SK-N-SH (cell line): ENCODE measurements around the gene MAP2K2. TPM values are rescaled to one million over a fixed set of nuclear protein-coding genes. Genes with fewer than 3 reads are reported as not detected.

Experiments used
- CTCF ChIA-PET: fragments of 300-600, 350-600 bp; formaldehyde crosslinking; extraction: SDS; loops from one replicate; lab custom pipeline; 2021; lab: Yijun Ruan, JAX
- POLR2A ChIA-PET: fragments of 350-600 bp; sonication (Branson Sonifier 250); formaldehyde crosslinking; extraction: SDS; loops from one replicate; lab custom pipeline; 2020; ENCODE audit warnings: antibody characterized with exemption, inconsistent platforms; lab: Yijun Ruan, JAX
- DNase-seq: peaks from one replicate; pipeline ENCODE4 v3.0.0; 2012
- H2AFZ ChIP-seq: fragments of 200-600 bp; sonication (generic); 2 replicates; pipeline ENCODE4 v1.8.1; 2016; ENCODE audit warnings: antibody characterized with exemption, mild to moderate bottlenecking, low read depth
- H3F3A ChIP-seq: fragments of 200-600 bp; sonication (generic); replicated peaks from 2 replicates; pipeline ENCODE3; 2016; ENCODE audit warnings: antibody characterized with exemption, mild to moderate bottlenecking; ENCODE audit not compliant: insufficient read depth
- H3K27ac ChIP-seq, 2 experiments: fragments of 200-500 bp in 1 of 2; fragments of 200-600 bp in 1 of 2; sonication (Bioruptor generic) in 1 of 2; sonication (generic), shearing (Covaris generic) in 1 of 2; 2 replicates each; pipeline versions ENCODE4 v1.5.1 to v1.6.1; 2014 to 2016; ENCODE audit warnings: low read depth in 2 of 2, inconsistent platforms in 1 of 2, low read length in 1 of 2, mild to moderate bottlenecking in 1 of 2, mixed read lengths in 1 of 2
- H3K27me3 ChIP-seq: fragments of 200-600 bp; sonication (generic), shearing (Covaris generic); 2 replicates; pipeline ENCODE4 v1.6.1; 2016; ENCODE audit warnings: mixed run types; ENCODE audit not compliant: insufficient read depth
- H3K36me3 ChIP-seq, 2 experiments: fragments of 200-500 bp in 1 of 2; fragments of 200-600 bp in 1 of 2; sonication (Bioruptor generic) in 1 of 2; sonication (generic) in 1 of 2; replicated peaks in 1 of 2; 2 replicates each; pipeline versions ENCODE3 to v1.5.1; 2014 to 2016; ENCODE audit warnings: low read length in 1 of 2, mild to moderate bottlenecking in 1 of 2; ENCODE audit not compliant: insufficient read depth in 2 of 2, control insufficient read depth in 1 of 2
- H3K4me1 ChIP-seq, 2 experiments: fragments of 200-500 bp in 1 of 2; fragments of 200-600 bp in 1 of 2; sonication (Bioruptor generic) in 1 of 2; sonication (generic), shearing (Covaris generic) in 1 of 2; 2 replicates each; pipeline versions ENCODE4 v1.5.1 to v1.6.1; 2014 to 2016; ENCODE audit warnings: low read depth in 1 of 2, low read length in 1 of 2, mixed run types in 1 of 2; ENCODE audit not compliant: insufficient read depth in 2 of 2, control insufficient read depth in 1 of 2
- H3K4me2 ChIP-seq: fragments of 200-600 bp; sonication (generic), shearing (Covaris generic); 2 replicates; pipeline ENCODE4 v1.6.1; 2017; ENCODE audit warnings: mixed run types
- H3K4me3 ChIP-seq, 2 experiments: fragments of 200-500 bp in 1 of 2; fragments of 200-600 bp in 1 of 2; sonication (Bioruptor generic) in 1 of 2; sonication (generic), shearing (Covaris generic) in 1 of 2; 2 replicates each; pipeline versions ENCODE4 v1.5.1 to v1.8.1; 2014 to 2016; ENCODE audit warnings: low read depth in 2 of 2, inconsistent platforms in 1 of 2, low read length in 1 of 2, mild to moderate bottlenecking in 1 of 2, mixed read lengths in 1 of 2, moderate library complexity in 1 of 2
- H3K79me2 ChIP-seq: fragments of 200-600 bp; sonication (generic); 2 replicates; pipeline ENCODE4 v1.8.1; 2017; ENCODE audit warnings: mild to moderate bottlenecking; ENCODE audit not compliant: insufficient read depth
- H3K9ac ChIP-seq: fragments of 200-600 bp; sonication (generic); 2 replicates; pipeline ENCODE4 v1.6.1; 2017; ENCODE audit warnings: mixed run types
- H3K9me2 ChIP-seq: fragments of 200-600 bp; sonication (generic); 2 replicates; pipeline ENCODE4 v1.6.1; 2017; ENCODE audit warnings: mixed run types
- H3K9me3 ChIP-seq: fragments of 200-600 bp; sonication (generic); 2 replicates; pipeline ENCODE4 v1.6.1; 2017; ENCODE audit warnings: mixed run types, mild to moderate bottlenecking, moderate library complexity
- H4K20me1 ChIP-seq: fragments of 200-600 bp; sonication (generic); 2 replicates; pipeline ENCODE4 v1.6.1; 2017; ENCODE audit warnings: mild to moderate bottlenecking, mixed run types; ENCODE audit not compliant: insufficient read depth
- EP300 ChIP-seq, 2 experiments: IDR thresholded peaks; 2 replicates each; pipeline versions ENCODE4 v1.4.0 to v1.6.1; 2012; ENCODE audit warnings: borderline replicate concordance in 1 of 2, low read depth in 1 of 2, low read length in 1 of 2
- FOXJ3 ChIP-seq: sonication (generic); formaldehyde crosslinking; IDR thresholded peaks from 2 replicates; pipeline ENCODE4 v1.5.1; 2020; ENCODE audit warnings: mild to moderate bottlenecking, missing genetic modification reagents
- FOXM1 ChIP-seq: IDR thresholded peaks from 2 replicates; pipeline ENCODE4 v1.4.0; 2012; ENCODE audit warnings: low read depth, mild to moderate bottlenecking
- GABPA ChIP-seq: IDR thresholded peaks from 2 replicates; pipeline ENCODE4 v1.4.0; 2012; ENCODE audit warnings: low read depth, mild to moderate bottlenecking
- GATA2 ChIP-seq: sonication (generic); formaldehyde crosslinking; IDR thresholded peaks from 2 replicates; pipeline ENCODE4 v1.5.0; 2020; ENCODE audit warnings: mild to moderate bottlenecking, missing genetic modification reagents
- JUND ChIP-seq: IDR thresholded peaks from 2 replicates; pipeline ENCODE4 v1.4.0; 2012
- NFIC ChIP-seq: IDR thresholded peaks from 2 replicates; pipeline ENCODE4 v1.4.0; 2012; ENCODE audit warnings: borderline replicate concordance
- RAD21 ChIP-seq: IDR thresholded peaks from 2 replicates; pipeline ENCODE4 v1.6.1; 2012; ENCODE audit warnings: mild to moderate bottlenecking, low read length
- RFX5 ChIP-seq: IDR thresholded peaks from 2 replicates; pipeline ENCODE4 v1.6.1; 2012; ENCODE audit warnings: mild to moderate bottlenecking, improper control_type of control experiment, low read length
- RXRA ChIP-seq: IDR thresholded peaks from 2 replicates; pipeline ENCODE4 v1.4.0; 2012; ENCODE audit warnings: low read depth, mild to moderate bottlenecking, borderline replicate concordance
- TAF1 ChIP-seq: IDR thresholded peaks from 2 replicates; pipeline ENCODE4 v1.6.1; 2012; ENCODE audit warnings: low read depth, mild to moderate bottlenecking, low read length, moderate library complexity, borderline replicate concordance
- TCF12 ChIP-seq: IDR thresholded peaks from 2 replicates; pipeline ENCODE4 v1.4.0; 2012
- WGBS: methylation state at CpG from one replicate; pipeline ENCODE4 v1.1.6; 2017; ENCODE audit warnings: low lambda C conversion rate; 5-methylcytosine and 5-hydroxymethylcytosine counted together
- polyA plus RNA-seq, 3 experiments: library from polyadenylated mRNA; depleted of rRNA; stranded (reverse); fragments of >200 nt; gene quantifications; 2 replicates each; pipeline ENCODE4 v1.2.3, GENCODE V29; 2012
- TF ChIP-seq, protein P1 (sequence below): fragments of 150-350 bp; IDR thresholded peaks from 2 replicates; pipeline ENCODE4 v1.6.1; 2016; ENCODE audit warnings: mild to moderate bottlenecking, low read depth, low read length
- TF ChIP-seq, protein P2 (sequence below): IDR thresholded peaks from 2 replicates; pipeline ENCODE4 v1.6.1; 2012; ENCODE audit warnings: mild to moderate bottlenecking, low read depth, low read length, moderate library complexity

Gene MAP2K2
- polyA plus RNA-seq, 1 of the 3 experiments (the other 2 are of a cell fraction) = 114 TPM

DNA sequence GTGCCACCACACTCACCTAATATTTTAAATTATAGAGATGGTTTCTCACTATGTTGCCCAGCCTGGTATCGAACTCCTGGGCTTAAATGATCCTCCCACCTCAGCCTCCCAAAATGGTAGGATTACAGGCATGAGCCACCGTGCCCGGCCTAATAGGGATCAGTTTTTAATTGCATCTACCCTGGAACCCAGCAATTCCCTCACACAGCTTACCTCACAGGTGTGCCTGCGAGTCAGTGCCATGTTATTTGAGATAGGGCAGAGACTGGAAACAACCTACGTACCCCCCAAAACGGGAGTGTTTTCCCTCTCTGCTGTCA lies 14.3 kb downstream of the MAP2K2 start:
- DNase-seq = no peak
- POLR2A ChIA-PET = no interaction called here
- Histone ChIP-seq H3K9me3 (no peaks in the 10 kb centered on the region), H3K79me2 (peaks cover 3% of the 10 kb centered on the region; the same call in 1 of the 2 replicates), H4K20me1 (no peaks in the 10 kb centered on the region), H2AFZ (no peak overlapping the region), H3K9me2 (no peaks in the 10 kb centered on the region), H3K27ac (no peak overlapping the region), H3K4me2 (no peak overlapping the region), H3F3A (peaks cover 3% of the 10 kb centered on the region), H3K27me3 (no peaks in the 10 kb centered on the region), H3K4me1 (no peaks in the 10 kb centered on the region), H3K4me3 (no peak overlapping the region), H3K36me3 (peaks cover 31 to 44% of the 10 kb centered on the region in 2 experiments), H3K9ac (no peak overlapping the region)
- CTCF ChIA-PET = no interaction called here
- no peak for TF ChIP-seq TCF12
- TF ChIP-seq, protein P1, sequence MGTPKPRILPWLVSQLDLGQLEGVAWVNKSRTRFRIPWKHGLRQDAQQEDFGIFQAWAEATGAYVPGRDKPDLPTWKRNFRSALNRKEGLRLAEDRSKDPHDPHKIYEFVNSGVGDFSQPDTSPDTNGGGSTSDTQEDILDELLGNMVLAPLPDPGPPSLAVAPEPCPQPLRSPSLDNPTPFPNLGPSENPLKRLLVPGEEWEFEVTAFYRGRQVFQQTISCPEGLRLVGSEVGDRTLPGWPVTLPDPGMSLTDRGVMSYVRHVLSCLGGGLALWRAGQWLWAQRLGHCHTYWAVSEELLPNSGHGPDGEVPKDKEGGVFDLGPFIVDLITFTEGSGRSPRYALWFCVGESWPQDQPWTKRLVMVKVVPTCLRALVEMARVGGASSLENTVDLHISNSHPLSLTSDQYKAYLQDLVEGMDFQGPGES = no peak
- no peak for TF ChIP-seq RXRA
- TF ChIP-seq GABPA = no peak
- TF ChIP-seq JUND = no peak
- no peak for TF ChIP-seq GATA2 (CRISPR knock-in tag)
- TF ChIP-seq EP300 (IDR thresholded peaks at IDR 0.05; ENCODE audit: borderline replicate concordance in 1 of 2, low read depth in 1 of 2, low read length in 1 of 2) = no peak
- TF ChIP-seq NFIC = no peak
- no peak for TF ChIP-seq FOXM1
- TF ChIP-seq RAD21 = no peak
- no peak for TF ChIP-seq TAF1
- TF ChIP-seq FOXJ3 (CRISPR knock-in tag) = no peak
- WGBS = 98% methylated on average over 6 of the region's 6 CpGs

DNA sequence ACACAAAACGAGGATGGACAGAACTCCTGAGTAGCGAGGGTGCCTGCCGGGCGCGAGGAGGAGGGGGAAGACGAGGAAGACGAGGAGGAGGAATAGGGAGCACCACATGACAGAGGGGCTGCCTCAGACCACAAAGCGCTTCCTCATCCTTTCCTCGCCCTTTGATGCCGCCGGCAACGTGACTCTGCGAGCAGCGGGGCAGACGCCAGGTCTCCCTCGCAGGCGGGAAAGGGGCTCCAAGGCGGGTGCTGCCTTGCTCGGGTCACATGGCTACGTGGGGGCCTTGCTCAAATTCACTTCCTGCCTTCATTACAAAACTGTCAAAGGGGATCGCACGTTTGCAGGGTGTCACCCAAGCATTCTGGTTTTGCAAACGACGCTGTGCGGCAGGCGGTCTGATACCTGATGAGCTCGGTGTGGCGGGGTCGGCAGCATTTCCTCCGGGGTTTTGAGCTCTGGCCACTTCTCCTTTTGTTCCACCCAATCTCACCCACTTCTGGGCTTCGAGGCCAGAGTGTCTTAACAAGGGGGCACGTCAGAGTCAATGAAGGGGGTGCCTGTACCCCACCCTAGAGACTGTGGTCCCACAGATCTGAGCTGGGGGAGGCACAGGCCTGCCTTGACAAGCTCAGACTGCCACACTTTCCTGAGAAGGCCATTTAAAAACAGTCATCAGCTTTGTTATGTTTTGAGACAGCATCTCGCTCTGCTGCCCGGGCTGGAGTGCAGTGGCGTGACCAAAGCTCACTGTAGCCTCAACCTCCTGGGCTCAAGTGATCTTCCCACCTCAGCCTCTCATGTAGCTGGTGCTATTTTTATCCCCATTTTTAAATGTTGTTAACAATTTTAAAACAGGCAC lies 14.9 kb downstream of the MAP2K2 start:
- H2AFZ ChIP-seq = no peak overlapping the region
- no peak overlapping the region for H3K4me2 ChIP-seq
- H4K20me1 ChIP-seq = no peaks in the 10 kb centered on the region
- no peak overlapping the region for H3K9ac ChIP-seq
- ChIA-PET POLR2A (no interaction called here), CTCF (interaction anchor here (1.0 kb wide), 1 partner anchor 109 kb away, joined by 3 read pairs; no protein-coding TSS in a partner anchor)
- no peak overlapping the region for H3K27ac ChIP-seq
- H3K36me3 ChIP-seq = peaks cover 26 to 38% of the 10 kb centered on the region in 2 experiments
- peaks cover 3% of the 10 kb centered on the region; the same call in 1 of the 2 replicates for H3K79me2 ChIP-seq
- H3K4me1 ChIP-seq = no peaks in the 10 kb centered on the region
- no peak overlapping the region for H3K4me3 ChIP-seq
- no peaks in the 10 kb centered on the region for H3K9me3 ChIP-seq
- H3K27me3 ChIP-seq = no peaks in the 10 kb centered on the region
- TF ChIP-seq, protein P1 = no peak
- no peak for TF ChIP-seq RXRA
- TF ChIP-seq TCF12 = no peak
- no peak for TF ChIP-seq FOXM1
- TF ChIP-seq RFX5 = no peak
- TF ChIP-seq, protein P2, sequence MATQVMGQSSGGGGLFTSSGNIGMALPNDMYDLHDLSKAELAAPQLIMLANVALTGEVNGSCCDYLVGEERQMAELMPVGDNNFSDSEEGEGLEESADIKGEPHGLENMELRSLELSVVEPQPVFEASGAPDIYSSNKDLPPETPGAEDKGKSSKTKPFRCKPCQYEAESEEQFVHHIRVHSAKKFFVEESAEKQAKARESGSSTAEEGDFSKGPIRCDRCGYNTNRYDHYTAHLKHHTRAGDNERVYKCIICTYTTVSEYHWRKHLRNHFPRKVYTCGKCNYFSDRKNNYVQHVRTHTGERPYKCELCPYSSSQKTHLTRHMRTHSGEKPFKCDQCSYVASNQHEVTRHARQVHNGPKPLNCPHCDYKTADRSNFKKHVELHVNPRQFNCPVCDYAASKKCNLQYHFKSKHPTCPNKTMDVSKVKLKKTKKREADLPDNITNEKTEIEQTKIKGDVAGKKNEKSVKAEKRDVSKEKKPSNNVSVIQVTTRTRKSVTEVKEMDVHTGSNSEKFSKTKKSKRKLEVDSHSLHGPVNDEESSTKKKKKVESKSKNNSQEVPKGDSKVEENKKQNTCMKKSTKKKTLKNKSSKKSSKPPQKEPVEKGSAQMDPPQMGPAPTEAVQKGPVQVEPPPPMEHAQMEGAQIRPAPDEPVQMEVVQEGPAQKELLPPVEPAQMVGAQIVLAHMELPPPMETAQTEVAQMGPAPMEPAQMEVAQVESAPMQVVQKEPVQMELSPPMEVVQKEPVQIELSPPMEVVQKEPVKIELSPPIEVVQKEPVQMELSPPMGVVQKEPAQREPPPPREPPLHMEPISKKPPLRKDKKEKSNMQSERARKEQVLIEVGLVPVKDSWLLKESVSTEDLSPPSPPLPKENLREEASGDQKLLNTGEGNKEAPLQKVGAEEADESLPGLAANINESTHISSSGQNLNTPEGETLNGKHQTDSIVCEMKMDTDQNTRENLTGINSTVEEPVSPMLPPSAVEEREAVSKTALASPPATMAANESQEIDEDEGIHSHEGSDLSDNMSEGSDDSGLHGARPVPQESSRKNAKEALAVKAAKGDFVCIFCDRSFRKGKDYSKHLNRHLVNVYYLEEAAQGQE = no peak
- DNase-seq = no peak
- no peaks in the 10 kb centered on the region for H3K9me2 ChIP-seq
- WGBS = 93% methylated on average over 23 of the region's 35 CpGs
- peaks cover 3% of the 10 kb centered on the region for H3F3A ChIP-seq
